Gastroesophageal sphincter (tissue), 3 donors: ENCODE results near the gene PRDM16.

Experiments used
- EP300 ChIP-seq: sonication (generic); formaldehyde crosslinking; IDR thresholded peaks from one replicate; pipeline ENCODE4 v1.6.1; 2017; ENCODE audit warnings: antibody characterized with exemption, mild to moderate bottlenecking
- POLR2A ChIP-seq, 2 donors: fragments of 450-650 bp; IDR thresholded peaks; one replicate each; pipeline ENCODE4 v1.6.1; 2017; ENCODE audit warnings: antibody characterized with exemption in 2 of 2, mild to moderate bottlenecking in 2 of 2, moderate library complexity in 1 of 2
- POLR2AphosphoS5 ChIP-seq: sonication (generic); formaldehyde crosslinking; IDR thresholded peaks from one replicate; pipeline ENCODE4 v1.6.1; 2017; ENCODE audit warnings: antibody characterized with exemption
- TF ChIP-seq, protein P1 (sequence below), 4 experiments: fragments of 200-600 bp in 2 of 4; fragments of 450-650 bp in 2 of 4; sonication (generic) in 1 of 4; IDR thresholded peaks; one replicate each; pipeline ENCODE4 v1.5.1; 2017 to 2019; ENCODE audit warnings: antibody characterized with exemption in 4 of 4, mild to moderate bottlenecking in 2 of 4, moderate library complexity in 2 of 4

DNA sequence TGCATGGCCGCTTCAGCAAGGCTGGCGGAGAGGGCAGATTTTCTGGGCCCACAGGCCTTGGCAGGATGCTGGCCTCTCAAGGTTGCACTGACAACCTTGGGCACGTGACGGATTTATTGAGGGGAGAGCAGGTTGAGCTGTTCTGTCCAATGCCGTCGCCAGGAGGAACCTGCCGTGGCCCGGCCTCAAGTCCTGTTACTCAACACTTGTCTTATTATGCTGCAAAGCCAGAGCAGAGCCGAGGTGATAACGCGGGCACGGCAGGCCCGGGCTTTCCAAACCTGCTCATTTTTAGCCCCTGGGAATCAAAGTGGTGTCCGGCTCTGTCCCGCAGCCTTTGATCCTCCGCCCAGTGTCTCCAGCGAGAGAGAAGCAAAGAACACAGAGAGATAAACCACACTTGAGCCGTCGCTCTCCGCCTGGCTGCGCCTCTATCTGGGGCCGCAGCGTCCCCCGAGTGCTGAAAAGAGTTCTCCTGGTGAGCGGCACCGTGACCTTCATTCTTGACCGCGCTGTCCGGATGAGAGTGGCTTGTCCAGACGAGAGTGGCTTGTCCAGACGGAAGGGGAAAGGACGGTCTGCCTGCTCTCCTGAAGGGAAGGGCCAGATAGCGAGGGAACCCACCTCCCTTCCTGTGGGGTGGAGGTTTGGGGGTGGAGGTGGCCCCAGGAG lies 223.2 kb downstream of the PRDM16 start:
- TF ChIP-seq, protein P1, sequence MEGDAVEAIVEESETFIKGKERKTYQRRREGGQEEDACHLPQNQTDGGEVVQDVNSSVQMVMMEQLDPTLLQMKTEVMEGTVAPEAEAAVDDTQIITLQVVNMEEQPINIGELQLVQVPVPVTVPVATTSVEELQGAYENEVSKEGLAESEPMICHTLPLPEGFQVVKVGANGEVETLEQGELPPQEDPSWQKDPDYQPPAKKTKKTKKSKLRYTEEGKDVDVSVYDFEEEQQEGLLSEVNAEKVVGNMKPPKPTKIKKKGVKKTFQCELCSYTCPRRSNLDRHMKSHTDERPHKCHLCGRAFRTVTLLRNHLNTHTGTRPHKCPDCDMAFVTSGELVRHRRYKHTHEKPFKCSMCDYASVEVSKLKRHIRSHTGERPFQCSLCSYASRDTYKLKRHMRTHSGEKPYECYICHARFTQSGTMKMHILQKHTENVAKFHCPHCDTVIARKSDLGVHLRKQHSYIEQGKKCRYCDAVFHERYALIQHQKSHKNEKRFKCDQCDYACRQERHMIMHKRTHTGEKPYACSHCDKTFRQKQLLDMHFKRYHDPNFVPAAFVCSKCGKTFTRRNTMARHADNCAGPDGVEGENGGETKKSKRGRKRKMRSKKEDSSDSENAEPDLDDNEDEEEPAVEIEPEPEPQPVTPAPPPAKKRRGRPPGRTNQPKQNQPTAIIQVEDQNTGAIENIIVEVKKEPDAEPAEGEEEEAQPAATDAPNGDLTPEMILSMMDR (IDR thresholded peaks at IDR 0.05): no peak
- TF ChIP-seq POLR2A (IDR thresholded peaks at IDR 0.05): no peak
- TF ChIP-seq POLR2AphosphoS5: no peak
- TF ChIP-seq EP300: no peak
